ENCODE data around the gene EML4.

The EML4 gene

DNA sequence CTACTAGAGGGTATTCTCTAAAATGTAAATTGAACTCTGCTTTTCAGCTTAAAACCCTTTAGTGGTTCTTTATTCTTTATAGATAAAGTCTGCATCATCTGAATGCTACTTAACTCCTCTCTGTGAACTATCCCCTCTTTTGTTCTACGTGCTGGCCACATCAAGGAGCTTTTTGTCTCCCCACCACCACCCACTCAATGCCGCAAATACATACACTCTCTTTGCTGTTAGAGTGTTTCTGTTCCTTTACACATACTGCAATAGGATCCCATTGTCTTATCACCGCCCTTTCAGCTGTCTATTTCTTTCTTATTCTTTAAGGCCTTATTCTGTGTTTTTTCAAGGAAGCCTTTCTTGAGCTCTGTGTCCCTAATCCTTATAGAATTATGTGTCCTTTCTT lies 83.3 kb downstream of the EML4 start:
- DNase-seq (ENCODE audit: low read depth): no peak
- H3K4me3 ChIP-seq (ENCODE audit: control insufficient read depth, low read depth, low read length): no peak overlapping the region

DNA sequence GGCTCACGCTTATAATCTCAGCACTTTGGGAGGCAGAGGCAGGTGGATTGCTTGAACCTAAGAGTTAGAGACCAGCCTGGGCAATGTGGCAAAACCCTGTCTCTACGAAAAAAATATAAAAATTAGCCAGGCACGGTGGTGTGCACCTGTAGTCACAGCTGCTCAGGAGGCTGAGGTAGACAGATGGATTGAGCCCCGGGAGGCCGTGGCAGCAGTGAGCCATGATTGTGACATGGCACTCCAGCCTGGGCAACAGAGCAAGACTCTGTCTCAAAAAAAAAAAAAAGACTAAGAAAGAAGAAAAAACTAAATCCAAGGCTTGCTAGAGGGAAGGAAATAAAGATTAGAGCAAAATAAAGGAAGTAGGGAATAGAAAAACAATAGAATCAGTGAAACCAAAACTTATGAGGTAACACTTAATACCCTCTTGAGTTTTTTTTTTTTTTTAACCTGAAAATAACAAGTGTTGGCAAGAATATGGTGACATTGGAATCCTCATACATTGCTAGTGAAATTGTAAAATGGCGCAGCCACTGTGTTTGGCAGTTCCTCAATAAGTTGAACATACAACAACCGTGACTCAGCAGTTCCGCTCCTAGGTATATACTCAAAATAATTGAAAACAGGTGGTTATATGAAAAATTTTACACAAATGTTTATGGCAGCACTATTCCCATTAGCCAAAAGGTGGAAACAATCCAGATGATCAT lies 85.2 kb downstream of the EML4 start:
- no peak for DNase-seq (ENCODE audit: low read depth)
- no peak overlapping the region for H3K4me3 ChIP-seq (ENCODE audit: control insufficient read depth, low read depth, low read length)
- TF ChIP-seq CTCF (IDR thresholded peaks at IDR 0.05; ENCODE audit: control insufficient read depth, insufficient read depth, low read depth, low read length, missing control alignments): no peak

More for the DNA sequence above, 83.3 kb downstream of the EML4 start:
- TF ChIP-seq CTCF (IDR thresholded peaks at IDR 0.05; ENCODE audit: control insufficient read depth, insufficient read depth, low read depth, low read length, missing control alignments): no peak

- TF ChIP-seq CTCF (IDR thresholded peaks at IDR 0.05; ENCODE audit: control insufficient read depth, insufficient read depth, low read depth, low read length, missing control alignments): no peak
- DNase-seq (ENCODE audit: low read depth): no peak
- H3K4me3 ChIP-seq (ENCODE audit: control insufficient read depth, low read depth, low read length): no peak overlapping the region
These were observed 87.4 kb downstream of the EML4 start for GRCh38 chr2:42256505-42256904.

- no peak overlapping the region for H3K4me3 ChIP-seq (ENCODE audit: control insufficient read depth, low read depth, low read length)
These were observed 92.5 kb downstream of the EML4 start for GRCh38 chr2:42261518-42262195.

DNA sequence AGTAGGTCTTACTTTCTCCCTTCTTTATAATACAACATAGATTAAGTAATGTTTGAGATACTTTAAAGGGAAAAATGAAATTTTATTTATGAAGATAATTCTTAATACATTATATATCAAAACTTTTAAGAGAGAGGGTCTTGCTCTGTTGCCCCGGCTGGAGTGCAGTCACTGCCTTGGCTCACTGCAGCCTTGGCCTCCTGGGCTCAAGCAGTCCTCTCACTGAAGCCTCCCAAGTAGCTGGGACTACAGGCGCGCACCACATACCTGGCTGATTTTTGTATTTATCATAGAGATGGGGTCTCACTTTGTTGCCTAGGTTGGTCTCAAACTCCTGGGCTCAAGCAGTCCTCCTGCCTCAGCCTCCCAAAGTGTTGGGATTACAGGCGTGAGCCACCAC lies 97.1 kb downstream of the EML4 start:
- no peak for TF ChIP-seq CTCF (IDR thresholded peaks at IDR 0.05; ENCODE audit: control insufficient read depth, insufficient read depth, low read depth, low read length, missing control alignments)
- H3K4me3 ChIP-seq (ENCODE audit: control insufficient read depth, low read depth, low read length): no peak overlapping the region
- no peak for DNase-seq (ENCODE audit: low read depth)

More at GRCh38 chr2:42261518-42262195, 92.5 kb downstream of the EML4 start:
- DNase-seq (ENCODE audit: low read depth): no peak
- TF ChIP-seq CTCF (IDR thresholded peaks at IDR 0.05; ENCODE audit: control insufficient read depth, insufficient read depth, low read depth, low read length, missing control alignments): no peak

DNA sequence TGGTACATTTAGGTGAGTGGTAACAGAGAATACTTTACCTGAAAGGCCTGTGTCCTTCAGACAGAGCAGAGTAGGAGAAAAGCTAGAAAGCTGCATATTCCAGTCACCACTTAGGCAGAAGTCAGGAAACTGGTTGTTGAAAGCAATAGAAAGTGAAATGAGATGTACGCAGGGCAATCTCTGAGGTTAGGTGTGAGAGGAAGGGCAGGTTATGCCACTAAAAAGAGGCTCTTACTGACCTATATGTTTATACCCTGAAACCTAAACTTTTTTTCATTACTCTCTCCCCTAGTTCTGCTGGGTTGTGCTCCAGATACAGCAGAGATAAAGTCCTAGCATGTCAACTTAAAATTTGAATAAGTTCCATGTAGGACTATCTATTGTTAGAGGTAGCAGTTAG lies 98.4 kb downstream of the EML4 start:
- no peak overlapping the region for H3K4me3 ChIP-seq (ENCODE audit: control insufficient read depth, low read depth, low read length)
- no peak for DNase-seq (ENCODE audit: low read depth)
- no peak for TF ChIP-seq CTCF (IDR thresholded peaks at IDR 0.05; ENCODE audit: control insufficient read depth, insufficient read depth, low read depth, low read length, missing control alignments)
